HepG2 (cell line): Measurements from ENCODE around the gene POLR1H.

Source experiments
- PHF20 ChIP-seq: sonication (generic); formaldehyde crosslinking; IDR thresholded peaks from 2 replicates; pipeline ENCODE4 v1.5.0; 2020; ENCODE audit warnings: mild to moderate bottlenecking, missing genetic modification reagents
- SRSF9 ChIP-seq: fragments of 200-400 bp; formaldehyde crosslinking; IDR thresholded peaks from 2 replicates; pipeline ENCODE4 v1.6.1; 2018; ENCODE audit warnings: borderline replicate concordance, mild to moderate bottlenecking, low read depth, low read length; ENCODE audit not compliant: insufficient read depth, poor library complexity, severe bottlenecking

GRCh38 chr6:30092852-30093543 lies 31.9 kb downstream of the POLR1H start:
- TF ChIP-seq PHF20 (CRISPR knock-in tag) (no peak), SRSF9 (no peak)
